Amniotic epithelial cell (primary cell): ENCODE results near the gene ADAD2.

Source experiments
- DNase-seq: peaks from one replicate; pipeline ENCODE4 v3.0.0-alpha.2; 2010; ENCODE audit warnings: low read depth

Gene ADAD2

GRCh38 chr16:84223456-84223855 lies 32.5 kb downstream of the ADAD2 start:
- no peak for DNase-seq

GRCh38 chr16:84224554-84224953 lies 33.6 kb downstream of the ADAD2 start:
- no peak for DNase-seq

GRCh38 chr16:84225126-84225525 lies 34.2 kb downstream of the ADAD2 start:
- DNase-seq, result no peak

- DNase-seq, result no peak
Observed at GRCh38 chr16:84225571-84225970, 34.6 kb downstream of the ADAD2 start.

- DNase-seq, result no peak
Observed at GRCh38 chr16:84226026-84226425, 35.1 kb downstream of the ADAD2 start.

GRCh38 chr16:84227548-84227947 lies 36.6 kb downstream of the ADAD2 start:
- no peak for DNase-seq

- peak; percentile 86 for DNase-seq
Observed at GRCh38 chr16:84228256-84228838, 37.4 kb downstream of the ADAD2 start.

- no peak for DNase-seq
Observed at GRCh38 chr16:84229471-84229870, 38.5 kb downstream of the ADAD2 start.

- no peak for DNase-seq
Observed at GRCh38 chr16:84232060-84232459, 41.1 kb downstream of the ADAD2 start.

GRCh38 chr16:84232969-84233368 lies 42.0 kb downstream of the ADAD2 start:
- DNase-seq, result no peak

- no peak for DNase-seq
Observed at GRCh38 chr16:84233748-84234147, 42.8 kb downstream of the ADAD2 start.

GRCh38 chr16:84234321-84235241 lies 43.6 kb downstream of the ADAD2 start:
- no peak for DNase-seq

GRCh38 chr16:84236671-84237070 lies 45.7 kb downstream of the ADAD2 start:
- DNase-seq, result no peak

- DNase-seq, result no peak
Observed at GRCh38 chr16:84237994-84238750, 47.2 kb downstream of the ADAD2 start.

- DNase-seq, result no peak
Observed at GRCh38 chr16:84239141-84239769, 48.3 kb downstream of the ADAD2 start.

- no peak for DNase-seq
Observed at GRCh38 chr16:84239909-84240308, 49.0 kb downstream of the ADAD2 start, which contains the start of gene KCNG4. KCNG4 (minus strand) TSS chr16:84240012; CDS start chr16:84237485, 2,527 bp downstream.

GRCh38 chr16:84240455-84240854 lies 49.5 kb downstream of the ADAD2 start:
- no peak for DNase-seq

GRCh38 chr16:84241778-84242177 lies 50.8 kb downstream of the ADAD2 start:
- DNase-seq, result no peak

GRCh38 chr16:84242839-84243238 lies 51.9 kb downstream of the ADAD2 start:
- no peak for DNase-seq

- DNase-seq, result no peak
Observed at GRCh38 chr16:84243732-84244131, 52.8 kb downstream of the ADAD2 start.

- DNase-seq, result no peak
Observed at GRCh38 chr16:84244728-84245127, 53.8 kb downstream of the ADAD2 start.
